KMS-11 (cell line): ENCODE results near the gene STAT4.

ENCODE experiments used
- H2AFZ ChIP-seq: fragments of 200-600 bp; sonication (generic); 2 replicates; pipeline ENCODE4 v1.6.1; 2016; ENCODE audit warnings: antibody characterized with exemption, mixed run types, low read depth
- H3K27ac ChIP-seq: fragments of 200-600 bp; sonication (generic); 2 replicates; pipeline ENCODE4 v1.6.1; 2016; ENCODE audit warnings: mild to moderate bottlenecking, mixed run types
- H3K27me3 ChIP-seq: fragments of 200-600 bp; sonication (generic); 2 replicates; pipeline ENCODE4 v1.6.1; 2017; ENCODE audit warnings: mild to moderate bottlenecking, low read depth, mixed run types, moderate library complexity; ENCODE audit not compliant: insufficient read depth
- H3K36me3 ChIP-seq: fragments of 200-600 bp; sonication (generic); 2 replicates; pipeline ENCODE4 v1.6.1; 2017; ENCODE audit warnings: mild to moderate bottlenecking, mixed run types; ENCODE audit not compliant: insufficient read depth
- H3K4me1 ChIP-seq: fragments of 200-600 bp; sonication (generic); 2 replicates; pipeline ENCODE4 v1.6.1; 2016; ENCODE audit warnings: mild to moderate bottlenecking, low read depth, mixed run types; ENCODE audit not compliant: poor library complexity, severe bottlenecking
- H3K4me2 ChIP-seq: fragments of 200-600 bp; sonication (generic); 2 replicates; pipeline ENCODE4 v1.7.0; 2016; ENCODE audit warnings: mild to moderate bottlenecking, mixed run types
- H3K4me3 ChIP-seq: fragments of 200-600 bp; sonication (generic); IDR thresholded peaks from 2 replicates; pipeline ENCODE4 v1.6.1; 2017; ENCODE audit warnings: low read depth, low read length, mixed read lengths; ENCODE audit not compliant: insufficient read depth
- H3K79me2 ChIP-seq: fragments of 200-600 bp; sonication (generic); 2 replicates; pipeline ENCODE4 v1.6.1; 2016; ENCODE audit warnings: low read depth, mixed run types; ENCODE audit not compliant: insufficient read depth
- H3K9ac ChIP-seq: fragments of 200-600 bp; sonication (generic); 2 replicates; pipeline ENCODE4 v1.6.1; 2016; ENCODE audit warnings: mild to moderate bottlenecking, mixed run types
- H4K20me1 ChIP-seq: fragments of 200-600 bp; sonication (generic); 2 replicates; pipeline ENCODE4 v1.6.1; 2016; ENCODE audit warnings: mild to moderate bottlenecking, mixed run types; ENCODE audit not compliant: insufficient read depth
- CTCF ChIP-seq: fragments of 200-600 bp; sonication (generic); conservative IDR thresholded peaks from 2 replicates; pipeline ENCODE4 v1.6.1; 2017; ENCODE audit warnings: low read depth, mild to moderate bottlenecking, antibody characterized with exemption, low read length, moderate library complexity, mixed read lengths

STAT4 gene

GRCh38 chr2:191173206-191173605, 22.4 kb upstream of the STAT4 start:
- Histone ChIP-seq H2AFZ (no peak overlapping the region), H3K4me3 (no peak overlapping the region), H3K9ac (no peak overlapping the region), H3K27me3 (no peaks in the 10 kb centered on the region), H4K20me1 (no peaks in the 10 kb centered on the region), H3K4me2 (no peak overlapping the region), H3K79me2 (no peaks in the 10 kb centered on the region), H3K27ac (no peak overlapping the region), H3K4me1 (peaks cover 7% of the 10 kb centered on the region), H3K36me3 (no peaks in the 10 kb centered on the region)
- TF ChIP-seq CTCF: no peak

DNA sequence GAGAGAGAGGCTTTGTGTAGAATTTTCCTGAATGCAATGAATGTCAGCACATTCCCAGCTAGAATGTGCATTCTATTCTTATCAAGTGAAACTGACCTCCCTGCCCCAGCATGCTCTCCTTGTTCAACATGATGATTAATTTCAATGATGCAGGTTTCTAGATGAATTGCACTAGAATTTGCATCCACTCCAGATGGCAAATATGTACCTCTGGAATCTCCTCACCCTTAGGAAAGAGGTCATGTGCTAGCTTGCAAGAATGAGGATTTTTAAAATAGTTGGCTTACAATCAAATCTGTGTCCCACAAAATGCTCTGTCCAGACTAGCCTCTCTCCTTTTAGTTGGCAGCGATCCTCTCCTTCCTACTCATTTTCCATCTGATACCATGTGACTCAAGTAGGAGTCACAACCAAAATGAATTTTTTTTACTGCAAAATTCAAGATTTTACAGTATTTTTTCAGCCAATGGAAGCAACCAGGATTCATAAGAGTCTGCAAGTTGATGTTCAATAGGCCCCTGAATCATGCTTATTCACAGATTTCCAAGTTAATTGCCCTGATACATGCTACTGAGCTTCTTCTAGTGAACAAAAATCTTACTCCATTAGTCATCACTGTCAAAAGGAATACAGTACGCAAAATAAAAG, 21.0 kb upstream of the STAT4 start:
- no peak overlapping the region for H3K9ac ChIP-seq
- H3K4me3 ChIP-seq: no peak overlapping the region
- no peak overlapping the region for H2AFZ ChIP-seq

DNA sequence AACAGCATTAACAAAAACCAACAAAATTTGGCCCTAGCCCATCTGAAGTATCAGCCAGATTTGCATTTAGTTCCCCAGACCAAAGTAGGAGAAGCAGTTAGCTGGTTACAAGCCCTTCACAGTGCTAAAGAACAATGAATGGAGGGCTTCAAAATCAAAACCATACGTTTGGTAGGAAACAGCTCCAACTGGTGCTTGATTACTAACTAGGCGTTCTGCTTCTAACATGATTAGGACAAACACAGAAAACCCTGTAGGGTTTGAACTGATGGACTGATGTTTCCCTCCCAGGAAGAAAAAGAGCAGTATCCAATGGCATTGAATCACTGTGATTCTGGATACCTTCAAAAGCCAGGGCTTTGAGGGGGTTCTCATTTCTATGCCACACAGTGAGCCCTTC, 20.5 kb upstream of the STAT4 start:
- Histone ChIP-seq H3K9ac (no peak overlapping the region), H3K36me3 (no peaks in the 10 kb centered on the region), H3K4me2 (no peak overlapping the region), H3K79me2 (no peaks in the 10 kb centered on the region), H3K4me3 (no peak overlapping the region), H3K27ac (no peak overlapping the region), H4K20me1 (no peaks in the 10 kb centered on the region), H3K27me3 (no peaks in the 10 kb centered on the region), H3K4me1 (peaks cover 3% of the 10 kb centered on the region), H2AFZ (no peak overlapping the region)
- no peak for TF ChIP-seq CTCF

More for the DNA sequence above, 21.0 kb upstream of the STAT4 start:
- no peak for TF ChIP-seq CTCF
- no peak overlapping the region for H3K4me2 ChIP-seq
- H3K79me2 ChIP-seq: no peaks in the 10 kb centered on the region
- peaks cover 7% of the 10 kb centered on the region for H3K4me1 ChIP-seq
- no peaks in the 10 kb centered on the region for H3K36me3 ChIP-seq
- no peaks in the 10 kb centered on the region for H4K20me1 ChIP-seq
- no peaks in the 10 kb centered on the region for H3K27me3 ChIP-seq
- no peak overlapping the region for H3K27ac ChIP-seq

DNA sequence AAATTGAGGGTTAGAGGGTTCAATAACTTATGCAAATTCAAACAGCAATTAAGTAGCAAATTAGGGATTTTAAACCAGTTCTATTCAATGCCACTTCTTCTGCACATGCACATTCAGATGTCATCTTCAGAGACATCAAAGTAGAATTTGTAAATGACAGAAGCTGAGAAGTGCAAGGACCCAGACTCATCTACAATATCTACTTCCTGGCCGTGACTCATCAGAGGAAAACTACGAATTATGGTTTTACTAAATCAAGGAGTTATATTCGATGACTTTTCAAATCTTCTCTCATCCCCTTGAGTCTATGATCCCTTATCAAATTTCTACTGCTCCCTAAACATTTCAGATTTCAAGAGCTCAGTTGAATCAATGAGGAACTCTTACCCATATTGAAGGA, 20.0 kb upstream of the STAT4 start:
- TF ChIP-seq CTCF: no peak
- Histone ChIP-seq H3K4me3 (no peak overlapping the region), H2AFZ (no peak overlapping the region), H3K4me1 (no peaks in the 10 kb centered on the region), H3K4me2 (no peak overlapping the region), H3K27me3 (no peaks in the 10 kb centered on the region), H3K79me2 (no peaks in the 10 kb centered on the region), H3K9ac (no peak overlapping the region), H3K36me3 (no peaks in the 10 kb centered on the region), H3K27ac (no peak overlapping the region), H4K20me1 (no peaks in the 10 kb centered on the region)
